VCaP (cell line): Measurements from ENCODE around the gene ITPR2.
"Not testable (repeated sequence)": the region's sequence is repeated elsewhere in the genome, so short reads cannot be mapped to it uniquely, and the experiment has no call there.

ENCODE experiments used
- H3K27ac ChIP-seq: fragments of 450-650 bp; 2 replicates; pipeline ENCODE4 v1.5.1; 2017
- CTCF ChIP-seq: fragments of 450-650 bp; conservative IDR thresholded peaks from 2 replicates; pipeline ENCODE4 v1.5.1; 2017; ENCODE audit warnings: mild to moderate bottlenecking, moderate library complexity

Gene ITPR2

GRCh38 chr12:26838888-26839416 is 6.0 kb upstream of the ITPR2 start:
- no peak for TF ChIP-seq CTCF
- H3K27ac ChIP-seq: no peak overlapping the region

- TF ChIP-seq CTCF: no peak
- no peak overlapping the region for H3K27ac ChIP-seq
Measured at GRCh38 chr12:26836201-26836600, 3.2 kb upstream of the ITPR2 start.

- not testable (repeated sequence) for H3K27ac ChIP-seq
Measured at GRCh38 chr12:26834503-26835060, 1.6 kb upstream of the ITPR2 start.

- H3K27ac ChIP-seq: peak overlapping the region; percentile 84
- TF ChIP-seq CTCF: no peak
Measured at GRCh38 chr12:26833743-26834490, 923 bp upstream of the ITPR2 start.

GRCh38 chr12:26831951-26832821 is 808 bp downstream of the ITPR2 start:
- peak overlapping the region; percentile 84 for H3K27ac ChIP-seq
- TF ChIP-seq CTCF: no peak; the same call in 1 of the 2 replicates

- H3K27ac ChIP-seq: no peak overlapping the region
- no peak for TF ChIP-seq CTCF
Measured at GRCh38 chr12:26830783-26831551, 2.0 kb downstream of the ITPR2 start.

GRCh38 chr12:26830363-26830762 is 2.6 kb downstream of the ITPR2 start:
- H3K27ac ChIP-seq: no peak overlapping the region

More at GRCh38 chr12:26830363-26830762, 2.6 kb downstream of the ITPR2 start:
- TF ChIP-seq CTCF: no peak
